Ishikawa (cell line): ENCODE data around the gene HDGFL2.

Experiments used
- CEBPB ChIP-seq: IDR thresholded peaks from 2 replicates; pipeline ENCODE4 v1.6.1; 2012
- CREB1 ChIP-seq: IDR thresholded peaks from 2 replicates; pipeline ENCODE4 v1.6.1; 2012; ENCODE audit warnings: low read depth
- EGR1 ChIP-seq: IDR thresholded peaks from 2 replicates; pipeline ENCODE4 v1.6.1; 2012
- EP300 ChIP-seq: IDR thresholded peaks from 2 replicates; pipeline ENCODE4 v1.6.1; 2012; ENCODE audit warnings: borderline replicate concordance
- FOXM1 ChIP-seq: IDR thresholded peaks from 2 replicates; pipeline ENCODE4 v1.6.1; 2012; ENCODE audit warnings: low read depth, borderline replicate concordance
- NFIC ChIP-seq: IDR thresholded peaks from 2 replicates; pipeline ENCODE4 v1.6.1; 2012
- RAD21 ChIP-seq: IDR thresholded peaks from 2 replicates; pipeline ENCODE4 v1.6.1; 2012; ENCODE audit warnings: low read depth
- TAF1 ChIP-seq: IDR thresholded peaks from 2 replicates; pipeline ENCODE4 v1.6.1; 2012; ENCODE audit warnings: low read depth, mild to moderate bottlenecking
- TCF12 ChIP-seq: IDR thresholded peaks from 2 replicates; pipeline ENCODE4 v1.6.1; 2012; ENCODE audit warnings: low read depth
- TEAD4 ChIP-seq: IDR thresholded peaks from 2 replicates; pipeline ENCODE4 v1.6.1; 2012
- YY1 ChIP-seq: IDR thresholded peaks from 2 replicates; pipeline ENCODE4 v1.6.1; 2012; ENCODE audit warnings: low read depth
- ZBTB7A ChIP-seq: IDR thresholded peaks from 2 replicates; pipeline ENCODE4 v1.6.1; 2012; ENCODE audit warnings: low read depth
- TF ChIP-seq, protein P1 (sequence below): IDR thresholded peaks from 2 replicates; pipeline ENCODE4 v1.6.1; 2012
- TF ChIP-seq, protein P2 (sequence below): IDR thresholded peaks from 2 replicates; pipeline ENCODE4 v1.6.1; 2012; ENCODE audit warnings: low read depth, mild to moderate bottlenecking
- TF ChIP-seq, protein P3 (sequence below): IDR thresholded peaks from 2 replicates; pipeline ENCODE4 v1.6.1; 2012

HDGFL2 gene

DNA sequence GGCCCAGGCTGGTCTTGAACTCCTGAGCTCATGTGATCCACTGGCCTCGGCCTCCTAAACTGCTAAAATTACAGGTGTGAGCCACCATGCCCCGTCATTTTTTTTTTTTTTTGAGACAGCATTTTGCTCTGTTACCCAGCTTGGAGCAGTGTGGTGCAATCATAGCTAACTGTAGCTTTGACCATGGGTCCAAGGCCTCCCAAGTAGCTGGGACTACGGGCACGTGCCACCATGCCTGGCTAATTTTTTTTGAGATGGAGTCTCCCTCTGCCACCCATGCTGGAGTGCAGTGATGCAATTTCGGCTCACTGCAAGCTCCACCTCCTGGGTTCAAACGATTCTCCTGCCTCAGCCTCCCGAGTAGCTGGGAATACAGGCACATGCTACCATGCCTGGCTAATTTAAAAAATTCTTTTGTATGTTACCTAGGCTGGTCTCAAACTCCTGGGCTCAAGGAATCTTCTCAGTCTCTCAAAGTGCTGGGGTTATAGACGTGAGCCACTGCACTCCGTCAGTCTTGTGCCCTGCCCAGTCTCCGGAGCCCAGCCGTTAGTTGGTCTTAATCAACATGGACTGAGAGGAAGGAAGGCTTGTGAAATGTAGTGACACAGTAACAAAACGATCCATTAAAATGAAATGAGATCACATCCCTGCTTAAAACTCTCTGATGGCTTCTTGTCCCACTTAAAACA, 69.2 kb downstream of the HDGFL2 start:
- TF ChIP-seq, protein P1, sequence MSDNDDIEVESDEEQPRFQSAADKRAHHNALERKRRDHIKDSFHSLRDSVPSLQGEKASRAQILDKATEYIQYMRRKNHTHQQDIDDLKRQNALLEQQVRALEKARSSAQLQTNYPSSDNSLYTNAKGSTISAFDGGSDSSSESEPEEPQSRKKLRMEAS: no peak
- no peak for TF ChIP-seq TAF1
- TF ChIP-seq FOXM1: no peak
- TF ChIP-seq ZBTB7A: no peak
- TF ChIP-seq NFIC: no peak
- no peak for TF ChIP-seq TEAD4
- TF ChIP-seq, protein P2, sequence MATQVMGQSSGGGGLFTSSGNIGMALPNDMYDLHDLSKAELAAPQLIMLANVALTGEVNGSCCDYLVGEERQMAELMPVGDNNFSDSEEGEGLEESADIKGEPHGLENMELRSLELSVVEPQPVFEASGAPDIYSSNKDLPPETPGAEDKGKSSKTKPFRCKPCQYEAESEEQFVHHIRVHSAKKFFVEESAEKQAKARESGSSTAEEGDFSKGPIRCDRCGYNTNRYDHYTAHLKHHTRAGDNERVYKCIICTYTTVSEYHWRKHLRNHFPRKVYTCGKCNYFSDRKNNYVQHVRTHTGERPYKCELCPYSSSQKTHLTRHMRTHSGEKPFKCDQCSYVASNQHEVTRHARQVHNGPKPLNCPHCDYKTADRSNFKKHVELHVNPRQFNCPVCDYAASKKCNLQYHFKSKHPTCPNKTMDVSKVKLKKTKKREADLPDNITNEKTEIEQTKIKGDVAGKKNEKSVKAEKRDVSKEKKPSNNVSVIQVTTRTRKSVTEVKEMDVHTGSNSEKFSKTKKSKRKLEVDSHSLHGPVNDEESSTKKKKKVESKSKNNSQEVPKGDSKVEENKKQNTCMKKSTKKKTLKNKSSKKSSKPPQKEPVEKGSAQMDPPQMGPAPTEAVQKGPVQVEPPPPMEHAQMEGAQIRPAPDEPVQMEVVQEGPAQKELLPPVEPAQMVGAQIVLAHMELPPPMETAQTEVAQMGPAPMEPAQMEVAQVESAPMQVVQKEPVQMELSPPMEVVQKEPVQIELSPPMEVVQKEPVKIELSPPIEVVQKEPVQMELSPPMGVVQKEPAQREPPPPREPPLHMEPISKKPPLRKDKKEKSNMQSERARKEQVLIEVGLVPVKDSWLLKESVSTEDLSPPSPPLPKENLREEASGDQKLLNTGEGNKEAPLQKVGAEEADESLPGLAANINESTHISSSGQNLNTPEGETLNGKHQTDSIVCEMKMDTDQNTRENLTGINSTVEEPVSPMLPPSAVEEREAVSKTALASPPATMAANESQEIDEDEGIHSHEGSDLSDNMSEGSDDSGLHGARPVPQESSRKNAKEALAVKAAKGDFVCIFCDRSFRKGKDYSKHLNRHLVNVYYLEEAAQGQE: no peak
- TF ChIP-seq CEBPB: no peak

DNA sequence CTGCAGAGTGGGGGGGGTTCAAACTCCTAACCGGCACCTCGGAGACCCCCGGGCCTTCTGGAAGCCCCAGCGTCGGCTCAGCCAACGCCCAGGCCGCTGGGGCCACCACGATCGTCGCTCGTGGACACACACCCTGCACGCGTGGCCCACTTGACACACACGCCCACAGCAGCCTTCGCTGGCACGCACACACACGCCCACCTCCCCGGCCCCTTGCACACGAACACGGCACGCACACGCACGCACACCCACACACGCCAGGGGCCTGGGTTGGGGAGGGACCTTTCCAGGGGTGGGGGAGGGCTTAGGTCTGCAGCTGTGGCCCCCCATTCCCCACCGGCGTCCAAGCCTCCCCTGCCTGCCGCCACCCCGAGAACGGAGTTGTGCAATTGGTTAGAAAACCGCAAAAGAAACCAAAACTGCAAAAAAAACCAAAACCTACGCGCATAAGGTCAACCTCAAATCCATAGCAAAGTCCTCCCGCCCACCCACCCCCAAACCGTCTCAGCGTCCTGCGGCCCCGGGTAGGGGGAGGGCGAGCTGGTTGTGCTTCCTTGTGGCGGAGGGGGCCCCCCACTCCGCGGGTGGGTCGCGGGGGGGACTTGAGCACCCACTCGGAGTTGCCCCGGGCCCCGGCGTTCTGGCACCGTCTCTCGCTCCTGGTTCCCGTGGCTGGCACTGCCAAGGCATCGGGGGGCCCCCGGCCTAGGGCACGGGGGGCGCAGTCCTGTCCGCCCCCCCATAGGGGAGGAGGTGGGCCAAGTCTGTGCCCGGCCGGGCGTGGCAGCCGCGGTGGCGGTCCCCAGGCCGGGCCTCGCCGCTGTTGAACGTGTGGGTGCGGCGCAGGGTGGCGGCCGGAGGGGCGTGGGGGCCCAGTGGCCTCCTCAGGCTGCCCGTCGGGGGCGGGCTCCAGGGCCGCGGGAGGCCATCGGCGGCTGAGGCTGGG, 71.1 kb downstream of the HDGFL2 start:
- TF ChIP-seq CREB1 (no peak), TAF1 (no peak), ZBTB7A (no peak), NFIC (no peak), CEBPB (no peak), EP300 (no peak), FOXM1 (no peak), TEAD4 (no peak), TCF12 (no peak), EGR1 (no peak), RAD21 (no peak), YY1 (no peak)
- TF ChIP-seq, protein P3, sequence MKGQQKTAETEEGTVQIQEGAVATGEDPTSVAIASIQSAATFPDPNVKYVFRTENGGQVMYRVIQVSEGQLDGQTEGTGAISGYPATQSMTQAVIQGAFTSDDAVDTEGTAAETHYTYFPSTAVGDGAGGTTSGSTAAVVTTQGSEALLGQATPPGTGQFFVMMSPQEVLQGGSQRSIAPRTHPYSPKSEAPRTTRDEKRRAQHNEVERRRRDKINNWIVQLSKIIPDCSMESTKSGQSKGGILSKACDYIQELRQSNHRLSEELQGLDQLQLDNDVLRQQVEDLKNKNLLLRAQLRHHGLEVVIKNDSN: no peak
- TF ChIP-seq, protein P1: no peak
- TF ChIP-seq, protein P2: no peak

DNA sequence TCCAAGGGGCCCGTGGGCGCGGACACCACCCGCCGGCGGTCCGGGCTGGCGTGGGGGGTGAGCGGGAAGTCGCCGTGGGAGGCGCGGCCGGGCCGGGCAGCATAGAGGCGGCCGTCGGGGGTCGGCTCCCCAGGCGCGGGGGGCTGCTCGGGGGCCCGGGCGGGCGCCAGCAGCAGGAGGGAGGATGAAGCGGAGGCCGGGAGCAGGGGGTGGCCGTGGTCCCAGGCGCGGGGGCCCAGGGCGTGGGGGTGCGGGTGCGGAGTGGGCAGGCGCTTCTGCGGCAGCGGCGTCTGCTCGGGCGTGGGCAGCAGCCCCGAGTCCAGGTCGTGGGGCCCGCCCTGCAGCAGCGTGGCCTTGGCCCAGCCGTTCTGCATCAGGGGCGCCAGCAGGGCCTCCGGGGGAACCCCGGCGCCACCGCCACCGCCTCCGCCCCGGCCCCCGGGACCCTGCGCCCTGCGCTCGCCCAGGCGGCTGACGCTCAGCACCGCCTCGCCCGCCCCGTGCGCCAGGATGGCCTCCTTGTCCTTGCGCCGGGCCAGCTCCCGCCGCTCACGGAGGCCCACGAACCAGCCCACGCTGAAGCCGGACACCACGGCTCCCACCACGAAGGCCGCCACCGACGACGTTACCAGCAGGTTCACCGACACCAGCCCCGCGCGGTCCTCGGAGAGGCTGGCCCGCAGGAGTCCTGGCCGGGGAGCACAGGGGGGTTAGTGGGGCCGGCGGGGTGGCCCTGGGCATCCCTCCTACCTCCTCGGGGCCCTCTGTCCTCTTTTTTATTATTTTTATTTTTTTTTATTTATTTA, 71.9 kb downstream of the HDGFL2 start:
- TF ChIP-seq, protein P2: no peak
- TF ChIP-seq CEBPB (no peak), FOXM1 (no peak), NFIC (no peak), TAF1 (no peak), TEAD4 (no peak), YY1 (no peak), ZBTB7A (no peak), RAD21 (no peak), EP300 (no peak), TCF12 (no peak), CREB1 (no peak), EGR1 (no peak)
- TF ChIP-seq, protein P3: no peak
- TF ChIP-seq, protein P1: no peak
